ENCODE results near the gene MMP24.
A peak's percentile ranks its signal among the peaks of the same experiment; 100 is the strongest.

The MMP24 gene

DNA sequence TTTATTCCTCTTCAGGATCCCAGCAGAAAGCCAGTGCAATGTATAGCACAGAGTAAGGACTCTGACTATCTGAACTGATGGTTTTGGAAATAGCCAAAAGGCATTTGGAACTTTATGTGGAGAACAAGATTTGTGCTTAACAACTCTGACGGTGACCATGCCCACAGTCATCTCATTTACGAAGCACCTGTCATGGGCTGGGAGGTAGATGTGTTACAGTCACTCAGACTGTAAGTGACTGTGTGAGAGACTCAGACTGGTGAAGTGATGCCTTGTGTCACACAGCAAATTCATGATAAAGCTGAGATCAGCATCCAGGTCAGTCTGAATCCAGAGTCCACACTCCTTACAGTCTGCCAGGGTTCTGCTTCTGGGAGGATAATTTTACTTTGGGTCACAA is 89.6 kb downstream of the MMP24 start:
- Histone ChIP-seq H3K36me3 (ENCODE audit: low read depth) (peaks cover 23% of the 10 kb centered on the region), H3K4me1 (ENCODE audit: insufficient read depth, poor library complexity, severe bottlenecking) (peaks cover 74% of the 10 kb centered on the region), H3K27ac (ENCODE audit: poor library complexity, severe bottlenecking) (peak overlapping the region; percentile 99), H3K9me3 (ENCODE audit: severe bottlenecking) (no peaks in the 10 kb centered on the region), H3K27me3 (ENCODE audit: insufficient read depth, poor library complexity, severe bottlenecking) (no peaks in the 10 kb centered on the region), H3K4me3 (ENCODE audit: severe bottlenecking) (no peak overlapping the region)
- ATAC-seq (ENCODE audit: low read depth) (no peak), DNase-seq (ENCODE audit: low spot score) (no peak)
- TF ChIP-seq, protein P1, sequence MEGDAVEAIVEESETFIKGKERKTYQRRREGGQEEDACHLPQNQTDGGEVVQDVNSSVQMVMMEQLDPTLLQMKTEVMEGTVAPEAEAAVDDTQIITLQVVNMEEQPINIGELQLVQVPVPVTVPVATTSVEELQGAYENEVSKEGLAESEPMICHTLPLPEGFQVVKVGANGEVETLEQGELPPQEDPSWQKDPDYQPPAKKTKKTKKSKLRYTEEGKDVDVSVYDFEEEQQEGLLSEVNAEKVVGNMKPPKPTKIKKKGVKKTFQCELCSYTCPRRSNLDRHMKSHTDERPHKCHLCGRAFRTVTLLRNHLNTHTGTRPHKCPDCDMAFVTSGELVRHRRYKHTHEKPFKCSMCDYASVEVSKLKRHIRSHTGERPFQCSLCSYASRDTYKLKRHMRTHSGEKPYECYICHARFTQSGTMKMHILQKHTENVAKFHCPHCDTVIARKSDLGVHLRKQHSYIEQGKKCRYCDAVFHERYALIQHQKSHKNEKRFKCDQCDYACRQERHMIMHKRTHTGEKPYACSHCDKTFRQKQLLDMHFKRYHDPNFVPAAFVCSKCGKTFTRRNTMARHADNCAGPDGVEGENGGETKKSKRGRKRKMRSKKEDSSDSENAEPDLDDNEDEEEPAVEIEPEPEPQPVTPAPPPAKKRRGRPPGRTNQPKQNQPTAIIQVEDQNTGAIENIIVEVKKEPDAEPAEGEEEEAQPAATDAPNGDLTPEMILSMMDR (IDR thresholded peaks at IDR 0.05; ENCODE audit: poor library complexity, severe bottlenecking), result no peak

DNA sequence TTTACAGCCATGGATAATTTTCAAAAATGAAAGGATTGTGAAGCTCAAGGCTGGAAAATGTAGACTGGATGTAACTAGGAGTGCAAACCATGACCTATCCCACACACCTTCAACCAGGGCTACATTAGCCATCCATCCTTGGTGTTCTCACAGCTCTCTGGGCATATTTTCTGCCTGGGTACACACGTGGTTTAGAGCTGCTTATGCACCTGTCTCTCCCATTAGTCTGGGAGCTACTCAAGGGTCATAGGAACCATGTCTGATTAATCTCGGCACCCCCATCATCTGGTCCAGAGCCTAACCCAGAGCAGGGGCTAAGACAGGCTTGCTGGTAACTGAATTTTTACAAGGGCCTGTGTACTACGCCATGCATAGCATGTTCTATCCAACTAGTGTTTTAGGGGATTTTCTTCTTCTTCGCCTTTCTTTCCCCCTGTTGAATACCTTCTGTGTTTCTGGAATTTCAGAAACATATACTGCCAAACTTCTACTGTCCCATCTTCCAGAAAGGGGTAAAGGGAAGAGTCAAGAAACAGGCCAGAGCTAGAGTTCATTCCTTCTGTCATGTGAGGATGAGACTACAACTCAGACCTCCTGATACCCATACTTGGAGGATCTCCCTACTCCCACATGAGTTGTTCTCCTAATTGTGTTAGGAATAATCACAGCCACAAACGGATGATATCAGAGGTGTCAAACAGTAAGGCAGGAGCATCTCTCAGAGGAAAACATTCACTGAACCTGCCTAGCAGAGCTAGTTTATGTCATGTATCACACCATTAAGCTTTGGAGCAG is 91.1 kb downstream of the MMP24 start:
- peak overlapping the region; percentile 99 for H3K27ac ChIP-seq (ENCODE audit: poor library complexity, severe bottlenecking)
- peaks cover 61% of the 10 kb centered on the region for H3K4me1 ChIP-seq (ENCODE audit: insufficient read depth, poor library complexity, severe bottlenecking)
- DNase-seq (ENCODE audit: low spot score) (no peak), ATAC-seq (ENCODE audit: low read depth) (no peak)
- no peaks in the 10 kb centered on the region for H3K27me3 ChIP-seq (ENCODE audit: insufficient read depth, poor library complexity, severe bottlenecking)
- no peaks in the 10 kb centered on the region for H3K9me3 ChIP-seq (ENCODE audit: severe bottlenecking)
- peaks cover 19% of the 10 kb centered on the region for H3K36me3 ChIP-seq (ENCODE audit: low read depth)
- TF ChIP-seq, protein P1 (IDR thresholded peaks at IDR 0.05; ENCODE audit: poor library complexity, severe bottlenecking), result no peak
- H3K4me3 ChIP-seq (ENCODE audit: severe bottlenecking), result no peak overlapping the region

DNA sequence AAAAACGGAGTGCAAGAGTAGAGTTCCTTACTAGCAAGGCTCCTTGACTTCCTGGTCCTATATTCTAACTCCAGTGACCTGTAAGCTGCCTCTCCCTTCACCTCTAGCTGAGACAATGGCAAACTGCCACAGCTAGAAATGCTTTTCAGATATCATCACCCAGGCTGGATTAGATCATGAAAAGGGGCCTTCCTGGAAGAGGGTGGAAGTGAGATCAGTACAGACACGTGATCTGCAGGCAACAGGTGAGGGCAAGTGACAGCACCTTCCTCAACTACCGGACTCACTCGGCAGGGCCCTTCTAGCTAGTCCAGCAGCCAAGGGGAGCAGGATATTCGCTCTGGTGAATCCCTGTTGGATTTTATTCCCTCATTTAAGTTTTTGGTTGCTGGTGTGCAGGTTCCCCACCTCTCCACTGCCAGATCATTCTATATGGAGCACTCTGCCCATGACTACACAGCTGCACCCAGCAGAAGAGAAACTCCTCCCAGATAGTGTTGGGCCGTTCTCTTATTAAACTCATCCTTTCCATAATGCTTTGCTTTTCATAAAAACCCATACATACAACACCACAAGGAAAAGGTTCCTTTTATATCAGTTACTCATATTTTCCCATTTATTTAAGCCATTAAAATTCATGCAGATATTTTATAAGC is 92.1 kb downstream of the MMP24 start:
- TF ChIP-seq, protein P1 (IDR thresholded peaks at IDR 0.05; ENCODE audit: poor library complexity, severe bottlenecking), result no peak
- H3K9me3 ChIP-seq (ENCODE audit: severe bottlenecking), result no peaks in the 10 kb centered on the region
- H3K4me1 ChIP-seq (ENCODE audit: insufficient read depth, poor library complexity, severe bottlenecking), result peaks cover 52% of the 10 kb centered on the region
- peak overlapping the region; percentile 99 for H3K27ac ChIP-seq (ENCODE audit: poor library complexity, severe bottlenecking)
- DNase-seq (ENCODE audit: low spot score), result peak; percentile 98
- no peaks in the 10 kb centered on the region for H3K27me3 ChIP-seq (ENCODE audit: insufficient read depth, poor library complexity, severe bottlenecking)
- peaks cover 12% of the 10 kb centered on the region for H3K36me3 ChIP-seq (ENCODE audit: low read depth)
- ATAC-seq (ENCODE audit: low read depth), result peak; percentile 87
- no peak overlapping the region for H3K4me3 ChIP-seq (ENCODE audit: severe bottlenecking)

DNA sequence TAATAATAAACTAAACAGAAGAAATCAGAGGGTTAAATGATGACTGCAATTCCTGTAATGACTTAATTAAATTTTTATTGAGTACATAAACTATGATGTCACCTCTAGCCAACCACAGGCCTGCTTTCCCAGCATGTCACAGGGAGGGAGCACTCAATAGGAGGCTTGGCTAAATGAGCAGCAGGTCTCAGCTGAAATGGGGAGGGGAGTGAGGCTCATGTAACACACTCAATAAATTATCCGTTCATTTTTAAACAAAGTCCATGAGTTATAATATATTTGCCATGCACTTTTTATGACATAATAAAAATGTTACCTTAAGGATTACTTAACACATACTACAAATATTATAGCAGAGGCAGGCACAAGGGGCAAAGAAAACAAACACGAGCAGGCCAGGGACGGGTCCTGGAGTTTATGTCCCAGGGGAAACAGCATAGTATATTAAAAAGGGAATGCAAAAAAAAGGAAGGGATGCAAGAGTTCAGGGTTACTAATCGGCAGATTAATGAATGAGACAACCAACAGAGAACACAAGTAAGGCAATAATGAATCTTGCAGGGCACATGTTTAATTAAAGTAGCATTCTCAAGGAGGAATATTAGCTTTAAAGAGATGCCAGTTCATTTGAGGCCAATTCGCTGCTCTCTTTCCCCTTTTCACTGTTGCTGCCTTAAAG is 92.8 kb downstream of the MMP24 start:
- H3K9me3 ChIP-seq (ENCODE audit: severe bottlenecking), result no peaks in the 10 kb centered on the region
- TF ChIP-seq, protein P1 (IDR thresholded peaks at IDR 0.05; ENCODE audit: poor library complexity, severe bottlenecking), result no peak
- no peaks in the 10 kb centered on the region for H3K27me3 ChIP-seq (ENCODE audit: insufficient read depth, poor library complexity, severe bottlenecking)
- DNase-seq (ENCODE audit: low spot score), result no peak
- H3K4me1 ChIP-seq (ENCODE audit: insufficient read depth, poor library complexity, severe bottlenecking), result peaks cover 50% of the 10 kb centered on the region
- H3K27ac ChIP-seq (ENCODE audit: poor library complexity, severe bottlenecking), result peak overlapping the region; percentile 99
- no peak for ATAC-seq (ENCODE audit: low read depth)
- H3K4me3 ChIP-seq (ENCODE audit: severe bottlenecking), result no peak overlapping the region
- H3K36me3 ChIP-seq (ENCODE audit: low read depth), result peaks cover 12% of the 10 kb centered on the region

Measured in RWPE2 (cell line).